HCT116 (cell line): ENCODE results near the gene SAP30L. TPM values are rescaled to one million over a fixed set of nuclear protein-coding genes. Genes with fewer than 3 reads are reported as not detected.

Experiments
- ATAC-seq: fragments of 200-7000 bp; cut with Tn5 transposase; 2 replicates; pipeline ENCODE4 v1.9.1; 2020; ENCODE audit warnings: mild to moderate bottlenecking, moderate library complexity
- BruUV-seq: library from RNA; stranded (reverse); fragments of 400-500 nt; replicated peaks from 2 replicates; lab custom pipeline; 2021; lab: Mats Ljungman, UMichigan
- CTCF ChIA-PET: fragments of 300-600 bp; sonication (Branson Sonifier 250); formaldehyde crosslinking; loops from one replicate; lab custom pipeline; 2021; ENCODE audit warnings: antibody characterized with exemption; lab: Charles Lee
- POLR2A ChIA-PET: fragments of 300-600, 350-600 bp; sonication (Branson Sonifier 250); formaldehyde crosslinking; loops from one replicate; lab custom pipeline; 2021; ENCODE audit warnings: antibody characterized with exemption; lab: Charles Lee
- RAD21 ChIA-PET, 2 experiments: fragments of 300-600 bp; sonication (Branson Sonifier 250); formaldehyde crosslinking; loops; one replicate each; lab custom pipeline; 2023; ENCODE audit warnings: low total read pairs in 2 of 2; ENCODE audit not compliant: uncharacterized antibody in 2 of 2, unreplicated experiment in 2 of 2, low non-redundant PET in 1 of 2; lab: Charles Lee
- DNase-seq: peaks from one replicate; pipeline ENCODE4 v3.0.0-alpha.2; 2010; ENCODE audit warnings: low read depth, low spot score
- H2AFZ ChIP-seq: fragments of 200-600 bp; shearing (Covaris generic), sonication (generic); 2 replicates; pipeline ENCODE4 v1.6.1; 2017; ENCODE audit warnings: low read depth, mixed run types, mixed read lengths, antibody characterized with exemption, low read length; ENCODE audit not compliant: poor library complexity, severe bottlenecking
- H3K27ac ChIP-seq: 2 replicates; pipeline ENCODE4 v1.5.1; 2012; ENCODE audit warnings: low read depth, low read length
- H3K27me3 ChIP-seq: fragments of 200-600 bp; sonication (generic); 2 replicates; pipeline ENCODE4 v1.6.1; 2016; ENCODE audit warnings: mixed run types, low read length, mixed read lengths; ENCODE audit not compliant: insufficient read depth
- H3K36me3 ChIP-seq, 2 experiments: fragments of 200-500 bp in 1 of 2; fragments of 200-600 bp in 1 of 2; sonication (Bioruptor generic) in 1 of 2; sonication (generic) in 1 of 2; 2 replicates each; pipeline versions ENCODE4 v1.5.1 to v1.6.1; 2014 to 2016; ENCODE audit warnings: low read length in 2 of 2, inconsistent platforms in 1 of 2, mixed read lengths in 1 of 2, mixed run types in 1 of 2; ENCODE audit not compliant: insufficient read depth in 2 of 2, control insufficient read depth in 1 of 2
- H3K4me1 ChIP-seq, 2 experiments: fragments of 200-600 bp in 1 of 2; sonication (generic) in 1 of 2; 2 replicates each; pipeline versions ENCODE4 v1.5.1 to v1.6.1; 2012 to 2017; ENCODE audit warnings: low read length in 2 of 2, inconsistent platforms in 1 of 2, mild to moderate bottlenecking in 1 of 2, mixed read lengths in 1 of 2, mixed run types in 1 of 2, moderate library complexity in 1 of 2; ENCODE audit not compliant: insufficient read depth in 2 of 2, control insufficient read depth in 1 of 2
- H3K4me2 ChIP-seq: fragments of 200-600 bp; sonication (generic); 2 replicates; pipeline ENCODE4 v1.6.1; 2017; ENCODE audit warnings: mixed run types, low read length, mixed read lengths
- H3K4me3 ChIP-seq, 2 experiments: fragments of 200-600 bp in 1 of 2; sonication (generic) in 1 of 2; replicated peaks in 1 of 2; 2 replicates each; pipeline ENCODE4 v1.5.1; 2011 to 2016; ENCODE audit warnings: low read length in 2 of 2, control low read depth in 1 of 2, low read depth in 1 of 2, mild to moderate bottlenecking in 1 of 2, mixed read lengths in 1 of 2, mixed run types in 1 of 2
- H3K79me2 ChIP-seq: fragments of 200-600 bp; sonication (generic); 2 replicates; pipeline ENCODE4 v1.6.1; 2017; ENCODE audit warnings: mild to moderate bottlenecking, mixed run types, low read length, moderate library complexity, mixed read lengths; ENCODE audit not compliant: insufficient read depth
- H3K9ac ChIP-seq: fragments of 200-600 bp; sonication (generic); 2 replicates; pipeline ENCODE4 v1.6.1; 2016; ENCODE audit warnings: low read length, mixed read lengths
- H3K9me2 ChIP-seq: fragments of 200-600 bp; sonication (generic), shearing (Covaris generic); 2 replicates; pipeline ENCODE4 v1.6.1; 2017; ENCODE audit warnings: mixed run types, mild to moderate bottlenecking, moderate library complexity; ENCODE audit not compliant: insufficient read depth
- H3K9me3 ChIP-seq, 2 experiments: fragments of 200-500 bp in 1 of 2; fragments of 200-600 bp in 1 of 2; sonication (Bioruptor generic) in 1 of 2; sonication (generic) in 1 of 2; 2 replicates each; pipeline ENCODE4 v1.6.1; 2014 to 2017; ENCODE audit warnings: low read length in 2 of 2, mixed read lengths in 2 of 2, inconsistent platforms in 1 of 2, low read depth in 1 of 2, mild to moderate bottlenecking in 1 of 2, mixed run types in 1 of 2, moderate library complexity in 1 of 2; ENCODE audit not compliant: control insufficient read depth in 1 of 2, insufficient read depth in 1 of 2
- H4K20me1 ChIP-seq: fragments of 200-600 bp; sonication (generic), shearing (Covaris generic); 2 replicates; pipeline ENCODE4 v1.6.1; 2017; ENCODE audit warnings: mixed run types, mild to moderate bottlenecking, moderate library complexity; ENCODE audit not compliant: insufficient read depth
- EGR1 ChIP-seq: IDR thresholded peaks from 2 replicates; pipeline ENCODE4 v1.6.1; 2012; ENCODE audit warnings: low read depth
- EZH2 ChIP-seq: fragments of 200-600 bp; sonication (generic); IDR thresholded peaks from 2 replicates; pipeline ENCODE4 v1.6.1; 2017; ENCODE audit warnings: antibody characterized with exemption, mixed run types
- EZH2phosphoT487 ChIP-seq: fragments of 200-600 bp; IDR thresholded peaks from 2 replicates; pipeline ENCODE4 v1.6.1; 2018; ENCODE audit warnings: antibody characterized with exemption, borderline replicate concordance
- POLR2AphosphoS5 ChIP-seq: IDR thresholded peaks from 2 replicates; pipeline ENCODE4 v1.6.1; 2011; ENCODE audit warnings: mild to moderate bottlenecking, low read depth, low read length, moderate library complexity
- SIN3A ChIP-seq: IDR thresholded peaks from 2 replicates; pipeline ENCODE4 v1.6.1; 2012; ENCODE audit warnings: low read depth
- SP1 ChIP-seq: IDR thresholded peaks from 2 replicates; pipeline ENCODE4 v1.6.1; 2012; ENCODE audit warnings: low read depth
- TCF7L2 ChIP-seq: IDR thresholded peaks from 2 replicates; pipeline ENCODE4 v1.7.0; 2011; ENCODE audit warnings: borderline replicate concordance, inconsistent platforms; ENCODE audit not compliant: insufficient read depth, insufficient read length; ENCODE audit errors: extremely low read depth
- intact Hi-C: fragments of 100-400 bp; cut with micrococcal nuclease; formaldehyde crosslinking; loops from 2 replicates; pipeline ENCODE4 v1.10.0; 2022
- total RNA-seq: library from RNA; stranded (reverse); gene quantifications from one replicate; pipeline ENCODE4 v1.2.1, GENCODE V29; 2021; ENCODE audit not compliant: unreplicated experiment
- TF ChIP-seq, protein P1 (sequence below): IDR thresholded peaks from 2 replicates; pipeline ENCODE4 v1.6.1; 2012
- TF ChIP-seq, protein P2 (sequence below): IDR thresholded peaks from 2 replicates; pipeline ENCODE4 v1.6.1; 2012
- TF ChIP-seq, protein P3 (sequence below): IDR thresholded peaks from 2 replicates; pipeline ENCODE4 v1.6.1; 2012; ENCODE audit warnings: low read depth

Gene SAP30L
- total RNA-seq, 1 experiment from 2014 or later, result 25.5 TPM

DNA sequence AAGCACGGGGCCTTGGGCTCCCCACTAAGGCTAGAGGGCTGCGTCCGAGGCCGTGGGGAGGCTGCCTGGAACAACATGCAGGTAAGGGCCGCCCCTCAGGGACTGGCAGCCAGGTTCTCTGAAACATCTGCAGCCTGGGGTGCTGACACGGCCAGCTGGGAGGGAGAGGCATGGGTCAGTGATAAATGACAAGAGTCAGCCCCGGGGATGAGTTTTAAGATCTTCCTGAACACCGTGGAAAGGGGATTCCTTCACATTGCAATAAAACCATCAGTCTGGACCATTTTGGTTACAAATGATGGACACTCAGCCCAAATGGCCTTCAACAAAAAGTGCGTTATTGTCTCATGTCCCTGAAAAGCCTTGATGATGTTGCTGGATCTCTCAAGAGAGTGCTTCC, 32.9 kb upstream of the SAP30L start:
- ChIA-PET RAD21 (no interaction called here), POLR2A (no interaction called here), CTCF (no interaction called here)
- Histone ChIP-seq H3K4me1 (no peaks in the 10 kb centered on the region), H3K9me2 (no peaks in the 10 kb centered on the region), H2AFZ (no peak overlapping the region), H3K9me3 (no peaks in the 10 kb centered on the region), H3K4me2 (no peak overlapping the region), H4K20me1 (no peaks in the 10 kb centered on the region), H3K27ac (no peak overlapping the region), H3K27me3 (no peaks in the 10 kb centered on the region), H3K79me2 (no peaks in the 10 kb centered on the region), H3K4me3 (no peak overlapping the region), H3K9ac (no peak overlapping the region), H3K36me3 (no peaks in the 10 kb centered on the region)
- intact Hi-C loops, result no loop called here
- ATAC-seq (no peak), DNase-seq (no peak)
- TF ChIP-seq EZH2 (no peak), EZH2phosphoT487 (no peak), SIN3A (no peak), TCF7L2 (no peak)
- no TSS peak for BruUV-seq

DNA sequence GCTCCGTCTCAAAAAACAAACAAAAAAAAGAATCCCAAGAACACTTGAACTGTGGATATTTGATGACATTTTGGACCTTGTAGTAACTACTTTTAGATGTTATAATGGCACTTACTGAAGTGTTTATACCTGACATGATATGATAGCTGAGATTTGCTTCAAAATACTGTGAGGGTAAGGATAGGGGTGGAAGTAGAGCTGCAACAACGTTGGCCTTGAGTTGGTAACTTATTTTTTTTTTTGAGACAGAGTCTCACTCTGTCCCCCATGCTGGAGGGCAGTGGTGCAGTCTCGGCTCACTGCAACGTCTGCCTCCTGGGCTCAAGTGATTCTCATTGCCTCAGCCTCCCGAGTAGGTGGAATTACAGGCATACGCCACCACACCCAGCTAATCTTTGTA, 30.7 kb upstream of the SAP30L start:
- ChIA-PET CTCF (no interaction called here), RAD21 (no interaction called here), POLR2A (no interaction called here)
- no peaks in the 10 kb centered on the region for H3K36me3 ChIP-seq
- no peaks in the 10 kb centered on the region for H3K79me2 ChIP-seq
- H3K9me2 ChIP-seq, result no peaks in the 10 kb centered on the region
- TF ChIP-seq POLR2AphosphoS5, result no peak
- no peak for TF ChIP-seq SP1
- TF ChIP-seq EGR1, result no peak
- TF ChIP-seq, protein P1, sequence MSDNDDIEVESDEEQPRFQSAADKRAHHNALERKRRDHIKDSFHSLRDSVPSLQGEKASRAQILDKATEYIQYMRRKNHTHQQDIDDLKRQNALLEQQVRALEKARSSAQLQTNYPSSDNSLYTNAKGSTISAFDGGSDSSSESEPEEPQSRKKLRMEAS, result no peak
- no peak for TF ChIP-seq TCF7L2
- TF ChIP-seq, protein P2, sequence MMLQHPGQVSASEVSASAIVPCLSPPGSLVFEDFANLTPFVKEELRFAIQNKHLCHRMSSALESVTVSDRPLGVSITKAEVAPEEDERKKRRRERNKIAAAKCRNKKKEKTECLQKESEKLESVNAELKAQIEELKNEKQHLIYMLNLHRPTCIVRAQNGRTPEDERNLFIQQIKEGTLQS, result no peak
- TF ChIP-seq, protein P3, sequence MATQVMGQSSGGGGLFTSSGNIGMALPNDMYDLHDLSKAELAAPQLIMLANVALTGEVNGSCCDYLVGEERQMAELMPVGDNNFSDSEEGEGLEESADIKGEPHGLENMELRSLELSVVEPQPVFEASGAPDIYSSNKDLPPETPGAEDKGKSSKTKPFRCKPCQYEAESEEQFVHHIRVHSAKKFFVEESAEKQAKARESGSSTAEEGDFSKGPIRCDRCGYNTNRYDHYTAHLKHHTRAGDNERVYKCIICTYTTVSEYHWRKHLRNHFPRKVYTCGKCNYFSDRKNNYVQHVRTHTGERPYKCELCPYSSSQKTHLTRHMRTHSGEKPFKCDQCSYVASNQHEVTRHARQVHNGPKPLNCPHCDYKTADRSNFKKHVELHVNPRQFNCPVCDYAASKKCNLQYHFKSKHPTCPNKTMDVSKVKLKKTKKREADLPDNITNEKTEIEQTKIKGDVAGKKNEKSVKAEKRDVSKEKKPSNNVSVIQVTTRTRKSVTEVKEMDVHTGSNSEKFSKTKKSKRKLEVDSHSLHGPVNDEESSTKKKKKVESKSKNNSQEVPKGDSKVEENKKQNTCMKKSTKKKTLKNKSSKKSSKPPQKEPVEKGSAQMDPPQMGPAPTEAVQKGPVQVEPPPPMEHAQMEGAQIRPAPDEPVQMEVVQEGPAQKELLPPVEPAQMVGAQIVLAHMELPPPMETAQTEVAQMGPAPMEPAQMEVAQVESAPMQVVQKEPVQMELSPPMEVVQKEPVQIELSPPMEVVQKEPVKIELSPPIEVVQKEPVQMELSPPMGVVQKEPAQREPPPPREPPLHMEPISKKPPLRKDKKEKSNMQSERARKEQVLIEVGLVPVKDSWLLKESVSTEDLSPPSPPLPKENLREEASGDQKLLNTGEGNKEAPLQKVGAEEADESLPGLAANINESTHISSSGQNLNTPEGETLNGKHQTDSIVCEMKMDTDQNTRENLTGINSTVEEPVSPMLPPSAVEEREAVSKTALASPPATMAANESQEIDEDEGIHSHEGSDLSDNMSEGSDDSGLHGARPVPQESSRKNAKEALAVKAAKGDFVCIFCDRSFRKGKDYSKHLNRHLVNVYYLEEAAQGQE, result no peak
- no peak overlapping the region for H3K4me2 ChIP-seq
- H4K20me1 ChIP-seq, result no peaks in the 10 kb centered on the region
- ATAC-seq (no peak), DNase-seq (no peak)
- no peak overlapping the region for H3K27ac ChIP-seq
- no peak overlapping the region for H3K4me3 ChIP-seq
- H3K9me3 ChIP-seq, result no peaks in the 10 kb centered on the region
- intact Hi-C loops, result no loop called here
- no peak overlapping the region for H3K9ac ChIP-seq
- BruUV-seq, result no TSS peak
- H2AFZ ChIP-seq, result no peak overlapping the region
- no peaks in the 10 kb centered on the region for H3K27me3 ChIP-seq
- no peaks in the 10 kb centered on the region for H3K4me1 ChIP-seq
